ENCODE measurements around the gene CDH4. TPM values are rescaled to one million over a fixed set of nuclear protein-coding genes. Genes with fewer than 3 reads are reported as not detected.

CDH4 gene
- total RNA-seq, 4 donors from 2014 or later, result 0.13 to 0.38 (median 0.21) TPM; not detected in 1

DNA sequence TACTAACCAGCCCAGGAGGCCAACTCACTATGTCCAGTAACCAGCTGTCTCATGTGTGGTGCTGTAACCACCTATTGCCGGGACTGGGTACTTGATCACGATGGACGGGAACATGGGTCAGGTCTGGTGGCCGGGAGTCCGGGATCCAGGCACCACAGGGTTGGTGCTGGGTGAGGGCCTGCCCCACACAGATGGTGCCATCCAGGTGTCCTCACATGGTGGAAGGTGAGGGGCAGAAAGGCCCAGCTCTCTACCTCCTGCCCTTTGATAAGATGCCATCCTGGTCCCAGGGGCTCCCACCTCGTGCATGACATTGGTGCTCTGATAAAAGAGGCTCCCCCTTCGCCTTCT lies 697.3 kb downstream of the CDH4 start:
- intact Hi-C loops (cut with DNase I), result no loop called here

DNA sequence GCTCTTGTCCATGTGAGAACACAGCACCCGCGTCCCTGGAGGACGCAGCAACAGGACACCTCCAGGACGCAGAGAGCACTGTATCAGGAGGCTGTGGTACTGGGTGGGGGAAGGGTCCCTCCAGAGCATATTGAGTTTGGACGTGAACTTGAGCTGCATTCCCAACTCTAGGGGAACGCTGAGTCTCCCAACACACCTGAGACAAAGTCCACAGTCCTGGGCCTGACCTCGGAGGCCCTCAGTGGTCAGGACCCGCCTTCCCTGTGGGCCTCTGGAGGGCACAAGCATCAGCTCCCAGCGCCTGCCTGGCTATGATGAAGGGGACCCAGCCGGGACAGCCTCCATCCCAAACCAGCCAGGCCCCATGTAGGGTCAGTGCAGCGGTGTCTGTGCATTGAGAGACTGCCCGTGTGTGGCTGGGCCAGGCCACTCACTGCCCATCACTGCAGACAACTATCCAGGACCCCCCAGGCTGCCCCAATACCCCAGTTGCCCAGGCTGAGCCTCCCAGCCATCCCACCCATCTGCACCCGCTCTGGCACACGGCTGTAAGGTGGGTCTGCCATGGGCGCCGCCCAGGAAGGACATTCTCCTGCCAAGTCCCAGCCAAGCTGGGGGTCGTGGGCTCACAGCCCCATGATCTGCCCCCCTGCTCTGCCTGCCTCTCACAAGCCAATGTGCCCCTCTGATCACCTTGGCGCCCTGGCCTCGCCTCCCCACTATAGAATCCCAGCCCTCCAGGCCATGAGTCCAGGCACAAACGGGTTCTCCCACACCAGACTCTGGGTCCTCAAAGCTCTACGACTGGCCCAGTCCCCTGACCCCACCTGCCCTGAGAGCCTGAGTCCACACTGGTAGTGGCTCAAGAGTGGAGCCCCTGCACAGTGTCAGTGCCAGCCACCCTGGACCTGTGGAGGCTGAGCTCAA lies 697.9 kb downstream of the CDH4 start:
- no peaks in the 10 kb centered on the region for H3K4me1 ChIP-seq
- peaks cover 0 to 46% (median 0%) of the 10 kb centered on the region in 4 donors for H3K27me3 ChIP-seq
- intact Hi-C loops (cut with DNase I), result no loop called here
- no peaks in the 10 kb centered on the region for H3K36me3 ChIP-seq
- TF ChIP-seq, protein P1, sequence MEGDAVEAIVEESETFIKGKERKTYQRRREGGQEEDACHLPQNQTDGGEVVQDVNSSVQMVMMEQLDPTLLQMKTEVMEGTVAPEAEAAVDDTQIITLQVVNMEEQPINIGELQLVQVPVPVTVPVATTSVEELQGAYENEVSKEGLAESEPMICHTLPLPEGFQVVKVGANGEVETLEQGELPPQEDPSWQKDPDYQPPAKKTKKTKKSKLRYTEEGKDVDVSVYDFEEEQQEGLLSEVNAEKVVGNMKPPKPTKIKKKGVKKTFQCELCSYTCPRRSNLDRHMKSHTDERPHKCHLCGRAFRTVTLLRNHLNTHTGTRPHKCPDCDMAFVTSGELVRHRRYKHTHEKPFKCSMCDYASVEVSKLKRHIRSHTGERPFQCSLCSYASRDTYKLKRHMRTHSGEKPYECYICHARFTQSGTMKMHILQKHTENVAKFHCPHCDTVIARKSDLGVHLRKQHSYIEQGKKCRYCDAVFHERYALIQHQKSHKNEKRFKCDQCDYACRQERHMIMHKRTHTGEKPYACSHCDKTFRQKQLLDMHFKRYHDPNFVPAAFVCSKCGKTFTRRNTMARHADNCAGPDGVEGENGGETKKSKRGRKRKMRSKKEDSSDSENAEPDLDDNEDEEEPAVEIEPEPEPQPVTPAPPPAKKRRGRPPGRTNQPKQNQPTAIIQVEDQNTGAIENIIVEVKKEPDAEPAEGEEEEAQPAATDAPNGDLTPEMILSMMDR (IDR thresholded peaks at IDR 0.05), result no peak
- TF ChIP-seq POLR2A (IDR thresholded peaks at IDR 0.05), result no peak
- no peak overlapping the region for H3K27ac ChIP-seq
- no peak for DNase-seq
- WGBS, 2 donors, result 68 to 83% methylated on average over 6 to 11 of the region's 21 CpGs
- no peak overlapping the region for H3K4me3 ChIP-seq
- H3K9me3 ChIP-seq, result no peaks in the 10 kb centered on the region

More for the DNA sequence above, 697.3 kb downstream of the CDH4 start:
- DNase-seq, result no peak
- WGBS, 2 donors, result 100% methylated on average over 1 to 3 of the region's 7 CpGs
- Histone ChIP-seq H3K27ac (no peak overlapping the region), H3K27me3 (peaks cover 0 to 39% (median 0%) of the 10 kb centered on the region in 4 donors), H3K36me3 (no peaks in the 10 kb centered on the region), H3K4me1 (no peaks in the 10 kb centered on the region), H3K9me3 (no peaks in the 10 kb centered on the region), H3K4me3 (no peak overlapping the region)
- TF ChIP-seq POLR2A (IDR thresholded peaks at IDR 0.05), result no peak
- TF ChIP-seq, protein P1 (IDR thresholded peaks at IDR 0.05), result no peak

DNA sequence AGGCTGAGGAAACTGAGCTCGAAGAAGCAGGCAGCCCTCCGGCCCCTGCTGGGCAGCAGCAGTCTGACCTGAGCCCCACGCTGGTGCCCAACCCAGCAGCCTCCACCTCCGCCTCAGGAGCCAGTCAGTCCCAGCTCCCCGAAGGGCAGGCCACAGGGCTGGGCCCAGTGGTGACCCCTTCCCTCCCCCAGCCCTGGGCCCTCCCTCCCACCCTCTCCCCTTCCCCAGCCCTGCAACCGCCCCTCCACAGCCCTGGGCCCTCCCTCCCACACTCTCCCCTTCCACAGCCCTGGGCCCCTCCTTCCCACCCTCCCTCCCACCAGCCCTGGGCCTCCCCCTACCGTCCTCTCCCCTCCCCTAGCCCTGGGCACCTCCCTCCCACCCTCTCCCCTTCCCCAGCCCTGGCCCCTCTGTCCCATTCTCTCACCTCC lies 698.6 kb downstream of the CDH4 start:
- Histone ChIP-seq H3K4me1 (no peaks in the 10 kb centered on the region), H3K36me3 (no peaks in the 10 kb centered on the region), H3K27ac (no peak overlapping the region), H3K4me3 (no peak overlapping the region), H3K27me3 (peaks cover 0 to 52% (median 0%) of the 10 kb centered on the region in 4 donors), H3K9me3 (no peaks in the 10 kb centered on the region)
- no peak for TF ChIP-seq POLR2A (IDR thresholded peaks at IDR 0.05)
- TF ChIP-seq, protein P1 (IDR thresholded peaks at IDR 0.05), result no peak
- intact Hi-C loops (cut with DNase I), result no loop called here
- WGBS, 2 donors, result 70% methylated on average over 2 of the region's 7 CpGs; no CpG with 5 or more reads in 1 of the 2 donors
- no peak for DNase-seq

DNA sequence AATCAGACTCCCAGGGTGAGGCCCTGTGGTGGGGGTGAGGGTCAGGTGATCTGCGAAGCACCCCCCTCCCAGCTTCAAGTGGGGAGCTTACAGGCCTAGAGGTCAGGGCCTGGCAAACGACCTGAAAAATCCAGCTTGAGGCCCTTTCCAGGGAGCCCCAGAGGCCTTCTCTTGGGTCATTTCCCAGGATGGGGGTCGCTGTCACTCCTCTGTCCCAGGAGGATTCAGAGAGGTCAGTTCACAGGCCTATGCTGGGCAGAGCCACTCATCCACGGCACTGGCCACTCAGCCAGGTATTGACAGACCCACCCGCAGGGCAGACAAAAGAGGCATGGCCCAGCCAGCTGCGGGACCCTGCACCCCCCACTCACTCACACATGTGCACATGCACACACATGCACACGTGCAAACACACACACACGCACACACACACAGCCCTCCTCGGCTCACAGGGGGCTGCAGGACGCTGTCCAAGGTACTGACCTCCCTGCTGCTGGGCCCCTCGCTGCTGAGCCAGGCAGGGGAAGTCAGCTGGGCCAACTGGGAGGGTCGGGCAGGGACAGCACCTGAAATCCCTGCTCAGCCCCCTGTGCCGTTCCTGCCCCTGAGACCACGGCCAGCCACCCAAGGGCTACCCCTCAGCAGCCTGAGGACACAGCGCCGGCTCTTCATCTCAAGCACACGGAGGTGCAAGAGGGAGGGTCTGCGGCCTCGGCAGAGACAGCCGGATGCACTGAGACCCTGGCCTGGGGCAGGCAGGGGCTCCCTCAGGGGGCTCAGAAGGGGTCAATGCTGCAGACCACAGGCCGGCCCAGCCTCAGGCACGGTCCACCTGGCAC lies 699.9 kb downstream of the CDH4 start:
- intact Hi-C loops (cut with DNase I), result no loop called here
- no peak for DNase-seq

More for the DNA sequence above, 699.9 kb downstream of the CDH4 start:
- H3K27ac ChIP-seq, result no peak overlapping the region
- TF ChIP-seq POLR2A (IDR thresholded peaks at IDR 0.05), result no peak
- TF ChIP-seq, protein P1 (IDR thresholded peaks at IDR 0.05), result no peak
- WGBS, 2 donors, result 30 to 64% methylated on average over 5 to 6 of the region's 22 CpGs
- H3K27me3 ChIP-seq, result peaks cover 0 to 60% (median 0%) of the 10 kb centered on the region in 4 donors
- H3K4me1 ChIP-seq, result no peaks in the 10 kb centered on the region
- H3K36me3 ChIP-seq, result no peaks in the 10 kb centered on the region
- no peaks in the 10 kb centered on the region for H3K9me3 ChIP-seq
- no peak overlapping the region for H3K4me3 ChIP-seq
